ENCODE data around the gene GABARAP.
A peak's percentile ranks its signal among the peaks of the same experiment; 100 is the strongest.

GABARAP gene

DNA sequence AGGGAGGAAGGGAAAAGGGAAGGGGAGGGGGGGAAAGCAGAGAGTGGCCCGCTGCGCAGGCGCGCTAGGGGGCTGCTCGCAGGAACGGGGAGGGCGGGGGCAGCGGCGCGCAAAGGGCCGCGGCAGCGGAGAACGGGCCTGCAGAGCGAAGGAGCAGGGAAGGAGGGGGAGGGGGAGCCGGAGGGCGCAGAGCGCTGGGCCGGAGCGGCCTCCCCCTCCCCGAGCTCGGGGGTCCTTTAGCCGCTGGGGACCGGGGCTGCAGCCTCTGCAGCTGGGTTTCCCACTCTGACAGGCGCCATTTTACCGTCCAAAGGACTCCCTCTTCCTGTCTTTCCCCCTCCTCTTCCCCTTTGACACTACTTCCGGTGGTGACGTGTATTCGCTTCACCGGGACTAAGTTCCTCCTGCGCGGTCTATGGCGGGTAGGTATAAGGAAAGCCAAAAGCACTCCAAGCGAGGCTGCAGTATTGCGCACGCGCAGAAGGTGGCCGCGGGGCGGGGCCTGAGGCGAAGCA is 9.5 kb upstream of the GABARAP start, which contains the start of gene CTDNEP1 (continued):
- TF ChIP-seq ZFHX2 (tag by site-specific recombination; conservative IDR thresholded peaks at IDR 0.05) (no peak), ZNF433 (tag by site-specific recombination; IDR thresholded peaks at IDR 0.05; ENCODE audit: low read depth) (no peak), ZNF558 (tag by site-specific recombination; IDR thresholded peaks at IDR 0.05) (no peak), ZNF76 (tag by site-specific recombination; IDR thresholded peaks at IDR 0.05; ENCODE audit: borderline replicate concordance, low read depth) (no peak), YY2 (tag by site-specific recombination; IDR thresholded peaks at IDR 0.05) (peak; percentile 96), ZNF514 (tag by site-specific recombination; IDR thresholded peaks at IDR 0.05) (no peak), ZNF266 (tag by site-specific recombination; IDR thresholded peaks at IDR 0.05; ENCODE audit: low read depth) (no peak), ZNF302 (tag by site-specific recombination; IDR thresholded peaks at IDR 0.05; ENCODE audit: low read depth) (no peak), ZNF114 (tag by site-specific recombination; IDR thresholded peaks at IDR 0.05) (no peak), ZNF140 (tag by site-specific recombination; IDR thresholded peaks at IDR 0.05) (no peak), ZNF555 (tag by site-specific recombination; conservative IDR thresholded peaks at IDR 0.05) (no peak), WT1 (tag by site-specific recombination; IDR thresholded peaks at IDR 0.05) (no peak), ZNF350 (tag by site-specific recombination; IDR thresholded peaks at IDR 0.05) (no peak), SCRT1 (tag by site-specific recombination; IDR thresholded peaks at IDR 0.05; ENCODE audit: borderline replicate concordance) (no peak), GLIS1 (tag by site-specific recombination; IDR thresholded peaks at IDR 0.05) (no peak), ZFP37 (tag by site-specific recombination; IDR thresholded peaks at IDR 0.05) (no peak), ZNF549 (tag by site-specific recombination; IDR thresholded peaks at IDR 0.05) (no peak), ZSCAN16 (tag by site-specific recombination; IDR thresholded peaks at IDR 0.05) (no peak), MYNN (tag by site-specific recombination; IDR thresholded peaks at IDR 0.05; ENCODE audit: borderline replicate concordance) (no peak), ZBTB21 (tag by site-specific recombination; IDR thresholded peaks at IDR 0.05) (no peak), ZNF548 (tag by site-specific recombination; IDR thresholded peaks at IDR 0.05) (no peak), GLI4 (tag by site-specific recombination; IDR thresholded peaks at IDR 0.05) (no peak), IKZF3 (tag by site-specific recombination; IDR thresholded peaks at IDR 0.05) (no peak; the same call in 1 of the 2 replicates), ZNF202 (tag by site-specific recombination; IDR thresholded peaks at IDR 0.05; ENCODE audit: borderline replicate concordance) (no peak), ZNF768 (tag by site-specific recombination; IDR thresholded peaks at IDR 0.05) (no peak), ZEB2 (tag by site-specific recombination; IDR thresholded peaks at IDR 0.05) (peak; percentile 90; the same call in 1 of the 2 replicates)
- TF ChIP-seq, protein P1, sequence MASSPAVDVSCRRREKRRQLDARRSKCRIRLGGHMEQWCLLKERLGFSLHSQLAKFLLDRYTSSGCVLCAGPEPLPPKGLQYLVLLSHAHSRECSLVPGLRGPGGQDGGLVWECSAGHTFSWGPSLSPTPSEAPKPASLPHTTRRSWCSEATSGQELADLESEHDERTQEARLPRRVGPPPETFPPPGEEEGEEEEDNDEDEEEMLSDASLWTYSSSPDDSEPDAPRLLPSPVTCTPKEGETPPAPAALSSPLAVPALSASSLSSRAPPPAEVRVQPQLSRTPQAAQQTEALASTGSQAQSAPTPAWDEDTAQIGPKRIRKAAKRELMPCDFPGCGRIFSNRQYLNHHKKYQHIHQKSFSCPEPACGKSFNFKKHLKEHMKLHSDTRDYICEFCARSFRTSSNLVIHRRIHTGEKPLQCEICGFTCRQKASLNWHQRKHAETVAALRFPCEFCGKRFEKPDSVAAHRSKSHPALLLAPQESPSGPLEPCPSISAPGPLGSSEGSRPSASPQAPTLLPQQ (tag by site-specific recombination; IDR thresholded peaks at IDR 0.05) = no peak
- TF ChIP-seq, protein P2, sequence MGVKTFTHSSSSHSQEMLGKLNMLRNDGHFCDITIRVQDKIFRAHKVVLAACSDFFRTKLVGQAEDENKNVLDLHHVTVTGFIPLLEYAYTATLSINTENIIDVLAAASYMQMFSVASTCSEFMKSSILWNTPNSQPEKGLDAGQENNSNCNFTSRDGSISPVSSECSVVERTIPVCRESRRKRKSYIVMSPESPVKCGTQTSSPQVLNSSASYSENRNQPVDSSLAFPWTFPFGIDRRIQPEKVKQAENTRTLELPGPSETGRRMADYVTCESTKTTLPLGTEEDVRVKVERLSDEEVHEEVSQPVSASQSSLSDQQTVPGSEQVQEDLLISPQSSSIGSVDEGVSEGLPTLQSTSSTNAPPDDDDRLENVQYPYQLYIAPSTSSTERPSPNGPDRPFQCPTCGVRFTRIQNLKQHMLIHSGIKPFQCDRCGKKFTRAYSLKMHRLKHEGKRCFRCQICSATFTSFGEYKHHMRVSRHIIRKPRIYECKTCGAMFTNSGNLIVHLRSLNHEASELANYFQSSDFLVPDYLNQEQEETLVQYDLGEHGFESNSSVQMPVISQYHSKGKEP (tag by site-specific recombination; IDR thresholded peaks at IDR 0.05) = 0 out of 2 replicates have a peak, but pooled peaks have one; percentile 28
- TF ChIP-seq, protein P3, sequence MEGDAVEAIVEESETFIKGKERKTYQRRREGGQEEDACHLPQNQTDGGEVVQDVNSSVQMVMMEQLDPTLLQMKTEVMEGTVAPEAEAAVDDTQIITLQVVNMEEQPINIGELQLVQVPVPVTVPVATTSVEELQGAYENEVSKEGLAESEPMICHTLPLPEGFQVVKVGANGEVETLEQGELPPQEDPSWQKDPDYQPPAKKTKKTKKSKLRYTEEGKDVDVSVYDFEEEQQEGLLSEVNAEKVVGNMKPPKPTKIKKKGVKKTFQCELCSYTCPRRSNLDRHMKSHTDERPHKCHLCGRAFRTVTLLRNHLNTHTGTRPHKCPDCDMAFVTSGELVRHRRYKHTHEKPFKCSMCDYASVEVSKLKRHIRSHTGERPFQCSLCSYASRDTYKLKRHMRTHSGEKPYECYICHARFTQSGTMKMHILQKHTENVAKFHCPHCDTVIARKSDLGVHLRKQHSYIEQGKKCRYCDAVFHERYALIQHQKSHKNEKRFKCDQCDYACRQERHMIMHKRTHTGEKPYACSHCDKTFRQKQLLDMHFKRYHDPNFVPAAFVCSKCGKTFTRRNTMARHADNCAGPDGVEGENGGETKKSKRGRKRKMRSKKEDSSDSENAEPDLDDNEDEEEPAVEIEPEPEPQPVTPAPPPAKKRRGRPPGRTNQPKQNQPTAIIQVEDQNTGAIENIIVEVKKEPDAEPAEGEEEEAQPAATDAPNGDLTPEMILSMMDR (tag by site-specific recombination; IDR thresholded peaks at IDR 0.05) = no peak
- TF ChIP-seq, protein P4, sequence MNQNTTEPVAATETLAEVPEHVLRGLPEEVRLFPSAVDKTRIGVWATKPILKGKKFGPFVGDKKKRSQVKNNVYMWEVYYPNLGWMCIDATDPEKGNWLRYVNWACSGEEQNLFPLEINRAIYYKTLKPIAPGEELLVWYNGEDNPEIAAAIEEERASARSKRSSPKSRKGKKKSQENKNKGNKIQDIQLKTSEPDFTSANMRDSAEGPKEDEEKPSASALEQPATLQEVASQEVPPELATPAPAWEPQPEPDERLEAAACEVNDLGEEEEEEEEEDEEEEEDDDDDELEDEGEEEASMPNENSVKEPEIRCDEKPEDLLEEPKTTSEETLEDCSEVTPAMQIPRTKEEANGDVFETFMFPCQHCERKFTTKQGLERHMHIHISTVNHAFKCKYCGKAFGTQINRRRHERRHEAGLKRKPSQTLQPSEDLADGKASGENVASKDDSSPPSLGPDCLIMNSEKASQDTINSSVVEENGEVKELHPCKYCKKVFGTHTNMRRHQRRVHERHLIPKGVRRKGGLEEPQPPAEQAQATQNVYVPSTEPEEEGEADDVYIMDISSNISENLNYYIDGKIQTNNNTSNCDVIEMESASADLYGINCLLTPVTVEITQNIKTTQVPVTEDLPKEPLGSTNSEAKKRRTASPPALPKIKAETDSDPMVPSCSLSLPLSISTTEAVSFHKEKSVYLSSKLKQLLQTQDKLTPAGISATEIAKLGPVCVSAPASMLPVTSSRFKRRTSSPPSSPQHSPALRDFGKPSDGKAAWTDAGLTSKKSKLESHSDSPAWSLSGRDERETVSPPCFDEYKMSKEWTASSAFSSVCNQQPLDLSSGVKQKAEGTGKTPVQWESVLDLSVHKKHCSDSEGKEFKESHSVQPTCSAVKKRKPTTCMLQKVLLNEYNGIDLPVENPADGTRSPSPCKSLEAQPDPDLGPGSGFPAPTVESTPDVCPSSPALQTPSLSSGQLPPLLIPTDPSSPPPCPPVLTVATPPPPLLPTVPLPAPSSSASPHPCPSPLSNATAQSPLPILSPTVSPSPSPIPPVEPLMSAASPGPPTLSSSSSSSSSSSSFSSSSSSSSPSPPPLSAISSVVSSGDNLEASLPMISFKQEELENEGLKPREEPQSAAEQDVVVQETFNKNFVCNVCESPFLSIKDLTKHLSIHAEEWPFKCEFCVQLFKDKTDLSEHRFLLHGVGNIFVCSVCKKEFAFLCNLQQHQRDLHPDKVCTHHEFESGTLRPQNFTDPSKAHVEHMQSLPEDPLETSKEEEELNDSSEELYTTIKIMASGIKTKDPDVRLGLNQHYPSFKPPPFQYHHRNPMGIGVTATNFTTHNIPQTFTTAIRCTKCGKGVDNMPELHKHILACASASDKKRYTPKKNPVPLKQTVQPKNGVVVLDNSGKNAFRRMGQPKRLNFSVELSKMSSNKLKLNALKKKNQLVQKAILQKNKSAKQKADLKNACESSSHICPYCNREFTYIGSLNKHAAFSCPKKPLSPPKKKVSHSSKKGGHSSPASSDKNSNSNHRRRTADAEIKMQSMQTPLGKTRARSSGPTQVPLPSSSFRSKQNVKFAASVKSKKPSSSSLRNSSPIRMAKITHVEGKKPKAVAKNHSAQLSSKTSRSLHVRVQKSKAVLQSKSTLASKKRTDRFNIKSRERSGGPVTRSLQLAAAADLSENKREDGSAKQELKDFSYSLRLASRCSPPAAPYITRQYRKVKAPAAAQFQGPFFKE (tag by site-specific recombination; IDR thresholded peaks at IDR 0.05; ENCODE audit: borderline replicate concordance) = no peak
